HG03575 (cell line): ENCODE data around the gene TSPAN32.

ENCODE experiments used
- ATAC-seq: cut with Tn5 transposase; IDR thresholded peaks from one replicate; pipeline ENCODE4 v1.9.1; 2021; ENCODE audit not compliant: unreplicated experiment, insufficient number of reproducible peaks, low FRiP score; ENCODE audit errors: extremely low read depth

The TSPAN32 gene

GRCh38 chr11:2298795-2299761 lies 2.7 kb upstream of the TSPAN32 start:
- ATAC-seq: no peak

- ATAC-seq: no peak
These were observed 2.0 kb upstream of the TSPAN32 start for GRCh38 chr11:2299773-2300172.

- no peak for ATAC-seq
These were observed 1.4 kb upstream of the TSPAN32 start for GRCh38 chr11:2300290-2300935.

GRCh38 chr11:2300936-2301630 lies 730 bp upstream of the TSPAN32 start:
- ATAC-seq: no peak

GRCh38 chr11:2302306-2302895 lies 588 bp downstream of the TSPAN32 start:
- ATAC-seq: no peak

GRCh38 chr11:2302896-2303626 lies 1.2 kb downstream of the TSPAN32 start:
- no peak for ATAC-seq

- no peak for ATAC-seq
These were observed 2.1 kb downstream of the TSPAN32 start for GRCh38 chr11:2303627-2304505.

GRCh38 chr11:2304506-2305139 lies 2.8 kb downstream of the TSPAN32 start:
- ATAC-seq: no peak

- ATAC-seq: no peak
These were observed 3.4 kb downstream of the TSPAN32 start for GRCh38 chr11:2305140-2305778.

GRCh38 chr11:2305788-2306451 lies 4.1 kb downstream of the TSPAN32 start:
- no peak for ATAC-seq

GRCh38 chr11:2306452-2306823 lies 4.6 kb downstream of the TSPAN32 start:
- ATAC-seq: no peak

- no peak for ATAC-seq
These were observed 5.2 kb downstream of the TSPAN32 start for GRCh38 chr11:2306877-2307500.

- ATAC-seq: no peak
These were observed 5.9 kb downstream of the TSPAN32 start for GRCh38 chr11:2307501-2308331.

GRCh38 chr11:2308713-2309112 lies 6.9 kb downstream of the TSPAN32 start:
- no peak for ATAC-seq
